ENCODE results near the gene ULBP2.
"Not testable (repeated sequence)": the region's sequence is repeated elsewhere in the genome, so short reads cannot be mapped to it uniquely, and the experiment has no call there.

The ULBP2 gene

GRCh38 chr6:149923327-149923986 lies 18.4 kb upstream of the ULBP2 start:
- no peaks in the 10 kb centered on the region for H3K36me3 ChIP-seq (ENCODE audit: insufficient read depth, low read depth, low read length)
- peaks cover 86% of the 10 kb centered on the region for H3K27me3 ChIP-seq (ENCODE audit: insufficient read depth, low read length)
- H3K9ac ChIP-seq (ENCODE audit: low read depth, low read length): no peak overlapping the region
- no peaks in the 10 kb centered on the region; the same call in 1 of the 2 replicates for H3K9me3 ChIP-seq (ENCODE audit: insufficient read depth, low read depth, low read length)
- H3K4me1 ChIP-seq (ENCODE audit: insufficient read depth, low read length): no peaks in the 10 kb centered on the region
- peak overlapping the region; percentile 61 for H3K4me3 ChIP-seq (ENCODE audit: low read length)
- no peak overlapping the region for H3K27ac ChIP-seq (ENCODE audit: low read length)

GRCh38 chr6:149924206-149924932 lies 17.4 kb upstream of the ULBP2 start:
- Histone ChIP-seq H3K4me3 (ENCODE audit: low read length) (no peak overlapping the region), H3K27me3 (ENCODE audit: insufficient read depth, low read length) (peaks cover 87% of the 10 kb centered on the region), H3K36me3 (ENCODE audit: insufficient read depth, low read depth, low read length) (no peaks in the 10 kb centered on the region), H3K9ac (ENCODE audit: low read depth, low read length) (no peak overlapping the region), H3K9me3 (ENCODE audit: insufficient read depth, low read depth, low read length) (no peaks in the 10 kb centered on the region; the same call in 1 of the 2 replicates), H3K4me1 (ENCODE audit: insufficient read depth, low read length) (no peaks in the 10 kb centered on the region), H3K27ac (ENCODE audit: low read length) (no peak overlapping the region)

GRCh38 chr6:149924933-149925252 lies 16.9 kb upstream of the ULBP2 start:
- Histone ChIP-seq H3K9ac (ENCODE audit: low read depth, low read length) (no peak overlapping the region), H3K9me3 (ENCODE audit: insufficient read depth, low read depth, low read length) (no peaks in the 10 kb centered on the region; the same call in 1 of the 2 replicates), H3K4me3 (ENCODE audit: low read length) (0 out of 2 replicates have a peak overlapping the region, but pooled peaks have one; percentile 70), H3K27ac (ENCODE audit: low read length) (no peak overlapping the region), H3K36me3 (ENCODE audit: insufficient read depth, low read depth, low read length) (no peaks in the 10 kb centered on the region), H3K4me1 (ENCODE audit: insufficient read depth, low read length) (no peaks in the 10 kb centered on the region), H3K27me3 (ENCODE audit: insufficient read depth, low read length) (peaks cover 90% of the 10 kb centered on the region)

GRCh38 chr6:149925253-149925973 lies 16.4 kb upstream of the ULBP2 start:
- H3K4me3 ChIP-seq (ENCODE audit: low read length): peak overlapping the region; percentile 70
- H3K27me3 ChIP-seq (ENCODE audit: insufficient read depth, low read length): peaks cover 90% of the 10 kb centered on the region
- H3K36me3 ChIP-seq (ENCODE audit: insufficient read depth, low read depth, low read length): no peaks in the 10 kb centered on the region
- no peaks in the 10 kb centered on the region; the same call in 1 of the 2 replicates for H3K9me3 ChIP-seq (ENCODE audit: insufficient read depth, low read depth, low read length)
- H3K4me1 ChIP-seq (ENCODE audit: insufficient read depth, low read length): no peaks in the 10 kb centered on the region
- H3K27ac ChIP-seq (ENCODE audit: low read length): no peak overlapping the region
- no peak overlapping the region for H3K9ac ChIP-seq (ENCODE audit: low read depth, low read length)

- Histone ChIP-seq H3K27me3 (ENCODE audit: insufficient read depth, low read length) (peaks cover 90% of the 10 kb centered on the region), H3K4me3 (ENCODE audit: low read length) (peak overlapping the region; percentile 70), H3K9me3 (ENCODE audit: insufficient read depth, low read depth, low read length) (no peaks in the 10 kb centered on the region; the same call in 1 of the 2 replicates), H3K27ac (ENCODE audit: low read length) (no peak overlapping the region), H3K9ac (ENCODE audit: low read depth, low read length) (no peak overlapping the region), H3K4me1 (ENCODE audit: insufficient read depth, low read length) (no peaks in the 10 kb centered on the region), H3K36me3 (ENCODE audit: insufficient read depth, low read depth, low read length) (no peaks in the 10 kb centered on the region)
These were observed 15.6 kb upstream of the ULBP2 start for GRCh38 chr6:149925974-149926777.

GRCh38 chr6:149927025-149927424 lies 14.8 kb upstream of the ULBP2 start:
- H3K27ac ChIP-seq (ENCODE audit: low read length); H3K9me3 ChIP-seq (ENCODE audit: insufficient read depth, low read depth, low read length); H3K4me3 ChIP-seq (ENCODE audit: low read length); H3K36me3 ChIP-seq (ENCODE audit: insufficient read depth, low read depth, low read length); H3K4me1 ChIP-seq (ENCODE audit: insufficient read depth, low read length); H3K9ac ChIP-seq (ENCODE audit: low read depth, low read length): not testable (repeated sequence)
- peaks cover 90% of the 10 kb centered on the region for H3K27me3 ChIP-seq (ENCODE audit: insufficient read depth, low read length)

GRCh38 chr6:149929422-149929821 lies 12.4 kb upstream of the ULBP2 start:
- Histone ChIP-seq H3K36me3 (ENCODE audit: insufficient read depth, low read depth, low read length) (no peaks in the 10 kb centered on the region), H3K9ac (ENCODE audit: low read depth, low read length) (no peak overlapping the region), H3K4me1 (ENCODE audit: insufficient read depth, low read length) (no peaks in the 10 kb centered on the region), H3K4me3 (ENCODE audit: low read length) (no peak overlapping the region), H3K27ac (ENCODE audit: low read length) (no peak overlapping the region), H3K27me3 (ENCODE audit: insufficient read depth, low read length) (peaks cover 87% of the 10 kb centered on the region), H3K9me3 (ENCODE audit: insufficient read depth, low read depth, low read length) (no peaks in the 10 kb centered on the region; the same call in 1 of the 2 replicates)

- Histone ChIP-seq H3K9me3 (ENCODE audit: insufficient read depth, low read depth, low read length) (no peaks in the 10 kb centered on the region), H3K4me3 (ENCODE audit: low read length) (no peak overlapping the region), H3K4me1 (ENCODE audit: insufficient read depth, low read length) (no peaks in the 10 kb centered on the region), H3K27me3 (ENCODE audit: insufficient read depth, low read length) (peaks cover 87% of the 10 kb centered on the region), H3K36me3 (ENCODE audit: insufficient read depth, low read depth, low read length) (no peaks in the 10 kb centered on the region), H3K27ac (ENCODE audit: low read length) (no peak overlapping the region), H3K9ac (ENCODE audit: low read depth, low read length) (no peak overlapping the region)
These were observed 10.3 kb upstream of the ULBP2 start for GRCh38 chr6:149931501-149931900.

- H3K27ac ChIP-seq (ENCODE audit: low read length): no peak overlapping the region
- H3K9me3 ChIP-seq (ENCODE audit: insufficient read depth, low read depth, low read length): no peaks in the 10 kb centered on the region
- H3K36me3 ChIP-seq (ENCODE audit: insufficient read depth, low read depth, low read length): no peaks in the 10 kb centered on the region
- peaks cover 95% of the 10 kb centered on the region for H3K27me3 ChIP-seq (ENCODE audit: insufficient read depth, low read length)
- H3K4me1 ChIP-seq (ENCODE audit: insufficient read depth, low read length): no peaks in the 10 kb centered on the region
- H3K4me3 ChIP-seq (ENCODE audit: low read length): no peak overlapping the region
- no peak overlapping the region for H3K9ac ChIP-seq (ENCODE audit: low read depth, low read length)
These were observed 8.8 kb upstream of the ULBP2 start for GRCh38 chr6:149933036-149933435.

GRCh38 chr6:149933461-149933860 lies 8.4 kb upstream of the ULBP2 start:
- no peaks in the 10 kb centered on the region; the same call in 1 of the 2 replicates for H3K4me1 ChIP-seq (ENCODE audit: insufficient read depth, low read length)
- H3K27me3 ChIP-seq (ENCODE audit: insufficient read depth, low read length): peaks cover 97% of the 10 kb centered on the region

More at GRCh38 chr6:149933461-149933860, 8.4 kb upstream of the ULBP2 start:
- Histone ChIP-seq H3K36me3 (ENCODE audit: insufficient read depth, low read depth, low read length) (no peaks in the 10 kb centered on the region), H3K4me3 (ENCODE audit: low read length) (no peak overlapping the region), H3K9me3 (ENCODE audit: insufficient read depth, low read depth, low read length) (peaks cover under 1% of the 10 kb centered on the region; the same call in 1 of the 2 replicates), H3K27ac (ENCODE audit: low read length) (no peak overlapping the region), H3K9ac (ENCODE audit: low read depth, low read length) (no peak overlapping the region)

Measured in iPS-20b (cell line).